A549 (cell line): ENCODE results near the gene PACS2.

Source experiments
- BHLHE40 ChIP-seq: IDR thresholded peaks from 2 replicates; pipeline ENCODE4 v1.6.1; 2012; ENCODE audit warnings: low read depth, low read length, inconsistent platforms
- CHD2 ChIP-seq: fragments of 150-350 bp; IDR thresholded peaks from 2 replicates; pipeline ENCODE4 v1.6.1; 2014; ENCODE audit warnings: low read length; ENCODE audit not compliant: partially characterized antibody
- CHD4 ChIP-seq: fragments of 200-600 bp; sonication (generic); IDR thresholded peaks from 2 replicates; pipeline ENCODE4 v1.6.1; 2016; ENCODE audit warnings: antibody characterized with exemption, mild to moderate bottlenecking, borderline replicate concordance
- CTCF ChIP-seq: fragments of >200 bp; sonication (Bioruptor Twin); formaldehyde crosslinking; IDR thresholded peaks from 3 replicates; pipeline ENCODE4 v1.5.1; 2016
- EP300 ChIP-seq, 2 experiments: fragments of >200 bp; sonication (Bioruptor Twin); formaldehyde crosslinking; IDR thresholded peaks; 2 replicates in 1 of 2; 3 replicates in 1 of 2; pipeline ENCODE4 v1.6.1; 2016 to 2017
- HDAC2 ChIP-seq: fragments of 200-600 bp; sonication (generic); IDR thresholded peaks from 2 replicates; pipeline ENCODE4 v1.6.1; 2016
- HOXA7 ChIP-seq: fragments of 250-450 bp; sonication (Bioruptor Pico); IDR thresholded peaks from 2 replicates; pipeline ENCODE4 v1.5.0; 2020; ENCODE audit warnings: mild to moderate bottlenecking, moderate library complexity
- MAX ChIP-seq: IDR thresholded peaks from 2 replicates; pipeline ENCODE4 v1.6.1; 2012
- PHF8 ChIP-seq: fragments of 200-600 bp; sonication (generic); IDR thresholded peaks from 2 replicates; pipeline ENCODE4 v1.6.1; 2016; ENCODE audit warnings: low read depth, mild to moderate bottlenecking, antibody characterized with exemption, moderate library complexity, borderline replicate concordance
- POLR2A ChIP-seq: IDR thresholded peaks from 2 replicates; pipeline ENCODE4 v1.6.1; 2012; ENCODE audit warnings: mild to moderate bottlenecking, low read length
- POLR2AphosphoS2 ChIP-seq: conservative IDR thresholded peaks from 2 replicates; pipeline ENCODE4 v1.6.1; 2012; ENCODE audit warnings: low read length, improper control_type of control experiment, inconsistent platforms
- RARB ChIP-seq: fragments of 250-450 bp; sonication (Bioruptor Pico); IDR thresholded peaks from 2 replicates; pipeline ENCODE4 v1.8.0; 2021; ENCODE audit warnings: mild to moderate bottlenecking, moderate library complexity
- TP53 ChIP-seq: fragments of 250-450 bp; sonication (Bioruptor Pico); IDR thresholded peaks from 2 replicates; pipeline ENCODE4 v1.5.0; 2021; ENCODE audit warnings: mild to moderate bottlenecking, moderate library complexity
- USF2 ChIP-seq: fragments of 450-650 bp; IDR thresholded peaks from 2 replicates; pipeline ENCODE4 v1.6.1; 2014; ENCODE audit warnings: antibody characterized with exemption

GRCh38 chr14:105333020-105333490 lies 18.5 kb downstream of the PACS2 start:
- no peak for TF ChIP-seq USF2
- TF ChIP-seq CTCF = no peak
- TF ChIP-seq CHD2 = no peak
- TF ChIP-seq MAX = no peak
- no peak for TF ChIP-seq CHD4
- TF ChIP-seq EP300 (IDR thresholded peaks at IDR 0.05) = no peak
- no peak for TF ChIP-seq PHF8
- no peak for TF ChIP-seq HDAC2
- no peak for TF ChIP-seq TP53 (CRISPR knock-in tag)
- TF ChIP-seq RARB = no peak
- TF ChIP-seq HOXA7 = no peak
- no peak for TF ChIP-seq POLR2A
- TF ChIP-seq BHLHE40 = no peak
- TF ChIP-seq POLR2AphosphoS2 = no peak
